H1 (cell line): ENCODE data around the gene GIT1.

Source experiments
- CBX8 ChIP-seq: fragments of 300-800, 300-1000 bp; sonication (generic); IDR thresholded peaks from 2 replicates; pipeline ENCODE4 v1.7.1; 2016; ENCODE audit warnings: low read depth, low read length, borderline replicate concordance
- EGR1 ChIP-seq: IDR thresholded peaks from 2 replicates; pipeline ENCODE4 v1.6.1; 2011; ENCODE audit warnings: low read depth, low read length, borderline replicate concordance
- JUND ChIP-seq: IDR thresholded peaks from 2 replicates; pipeline ENCODE4 v1.6.1; 2011; ENCODE audit warnings: mild to moderate bottlenecking, improper control_type of control experiment, low read length
- MAFK ChIP-seq: IDR thresholded peaks from 2 replicates; pipeline ENCODE4 v1.6.1; 2012; ENCODE audit warnings: low read depth, mild to moderate bottlenecking, improper control_type of control experiment, low read length
- RAD21 ChIP-seq, 2 experiments: IDR thresholded peaks in 1 of 2; conservative IDR thresholded peaks in 1 of 2; 2 replicates each; pipeline ENCODE4 v1.6.1; 2011; ENCODE audit warnings: low read depth in 2 of 2, low read length in 2 of 2, improper control_type of control experiment in 1 of 2, inconsistent platforms in 1 of 2, mild to moderate bottlenecking in 1 of 2, moderate library complexity in 1 of 2
- TCF12 ChIP-seq: IDR thresholded peaks from 2 replicates; pipeline ENCODE4 v1.6.1; 2011; ENCODE audit warnings: low read depth, mild to moderate bottlenecking, low read length
- TF ChIP-seq, protein P1 (sequence below), 3 experiments: IDR thresholded peaks; 1 replicate in 2 of 3; 2 replicates in 1 of 3; pipeline versions ENCODE4 v1.5.1 to v1.6.1; 2011; ENCODE audit warnings: low read length in 3 of 3, mild to moderate bottlenecking in 3 of 3, inconsistent platforms in 2 of 3, low read depth in 1 of 3, moderate library complexity in 1 of 3; ENCODE audit not compliant: insufficient read depth in 1 of 3; ENCODE audit errors: control extremely low read depth in 1 of 3

GRCh38 chr17:29576214-29577000, 13.0 kb downstream of the GIT1 start:
- TF ChIP-seq JUND (no peak), CBX8 (no peak), EGR1 (no peak), RAD21 (IDR thresholded peaks at IDR 0.05 in 1 of 2, conservative IDR thresholded peaks at IDR 0.05 in 1 of 2; ENCODE audit: low read depth in 2 of 2, low read length in 2 of 2) (no peak), TCF12 (no peak), MAFK (no peak)
- TF ChIP-seq, protein P1, sequence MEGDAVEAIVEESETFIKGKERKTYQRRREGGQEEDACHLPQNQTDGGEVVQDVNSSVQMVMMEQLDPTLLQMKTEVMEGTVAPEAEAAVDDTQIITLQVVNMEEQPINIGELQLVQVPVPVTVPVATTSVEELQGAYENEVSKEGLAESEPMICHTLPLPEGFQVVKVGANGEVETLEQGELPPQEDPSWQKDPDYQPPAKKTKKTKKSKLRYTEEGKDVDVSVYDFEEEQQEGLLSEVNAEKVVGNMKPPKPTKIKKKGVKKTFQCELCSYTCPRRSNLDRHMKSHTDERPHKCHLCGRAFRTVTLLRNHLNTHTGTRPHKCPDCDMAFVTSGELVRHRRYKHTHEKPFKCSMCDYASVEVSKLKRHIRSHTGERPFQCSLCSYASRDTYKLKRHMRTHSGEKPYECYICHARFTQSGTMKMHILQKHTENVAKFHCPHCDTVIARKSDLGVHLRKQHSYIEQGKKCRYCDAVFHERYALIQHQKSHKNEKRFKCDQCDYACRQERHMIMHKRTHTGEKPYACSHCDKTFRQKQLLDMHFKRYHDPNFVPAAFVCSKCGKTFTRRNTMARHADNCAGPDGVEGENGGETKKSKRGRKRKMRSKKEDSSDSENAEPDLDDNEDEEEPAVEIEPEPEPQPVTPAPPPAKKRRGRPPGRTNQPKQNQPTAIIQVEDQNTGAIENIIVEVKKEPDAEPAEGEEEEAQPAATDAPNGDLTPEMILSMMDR (IDR thresholded peaks at IDR 0.05; ENCODE audit: control extremely low read depth in 1 of 3, insufficient read depth in 1 of 3, low read depth in 1 of 3, low read length in 3 of 3), result no peak
